Muscle of back (tissue), 13 donors: Measurements from ENCODE around the gene DUOXA1. TPM values are rescaled to one million over a fixed set of nuclear protein-coding genes. Genes with fewer than 3 reads are reported as not detected.

ENCODE experiments used
- DNase-seq, 3 donors: peaks; one replicate each; pipeline versions ENCODE4 v3.0.0 to v3.0.0-alpha.2; 2013
- long read RNA-seq, 9 donors: transcript quantifications; one replicate each; lab custom pipeline, GENCODE V29; 2026
- polyA plus RNA-seq, 10 donors: library from polyadenylated mRNA; unstranded; fragments of 120-200 nt; gene quantifications; one replicate each; pipeline ENCODE4 v1.2.1, GENCODE V29; 2013; ENCODE audit not compliant: insufficient read length in 10 of 10

Gene DUOXA1, protein sequence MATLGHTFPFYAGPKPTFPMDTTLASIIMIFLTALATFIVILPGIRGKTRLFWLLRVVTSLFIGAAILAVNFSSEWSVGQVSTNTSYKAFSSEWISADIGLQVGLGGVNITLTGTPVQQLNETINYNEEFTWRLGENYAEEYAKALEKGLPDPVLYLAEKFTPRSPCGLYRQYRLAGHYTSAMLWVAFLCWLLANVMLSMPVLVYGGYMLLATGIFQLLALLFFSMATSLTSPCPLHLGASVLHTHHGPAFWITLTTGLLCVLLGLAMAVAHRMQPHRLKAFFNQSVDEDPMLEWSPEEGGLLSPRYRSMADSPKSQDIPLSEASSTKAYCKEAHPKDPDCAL
- polyA plus RNA-seq: 1 to 10 TPM in 2 of 10 donors, under 1 TPM in 2, not detected in 6; 0.12 to 3.5 (median 1.6) TPM
- long read RNA-seq, donor 1: 0 reads
- long read RNA-seq, donor 2: 0 reads
- long read RNA-seq, donor 3: 0 reads
- long read RNA-seq, donor 4: 0 reads
- long read RNA-seq, donor 5: 0 reads
- long read RNA-seq, donor 6: 0 reads
- long read RNA-seq, donor 7: 0 reads
- long read RNA-seq, donor 8: 0 reads
- long read RNA-seq, donor 9: 0 reads

DNA sequence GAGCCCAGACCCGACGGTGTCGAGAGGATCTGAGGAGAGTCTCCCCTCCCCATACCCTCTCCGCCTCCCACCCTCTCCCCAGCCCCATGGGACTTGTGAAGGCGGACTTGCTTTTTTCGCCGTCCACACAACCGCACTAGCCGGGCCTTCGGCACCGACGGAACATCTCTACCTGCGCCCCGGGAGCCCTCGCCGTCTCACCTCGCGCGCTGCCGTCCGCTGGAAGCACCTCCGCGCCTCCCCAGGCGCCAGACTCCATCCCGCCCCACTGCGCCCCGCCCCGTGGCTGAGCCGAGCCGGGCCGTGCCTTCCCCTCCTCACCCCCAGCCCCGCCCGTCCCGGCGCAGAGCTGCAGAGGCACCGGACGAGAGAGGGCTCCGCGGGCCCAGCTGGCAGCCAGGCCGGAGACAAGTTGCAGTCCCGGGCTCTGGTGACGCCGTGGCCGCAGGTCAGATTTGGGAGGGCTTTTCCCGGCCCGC is at the start of gene DUOXA1, which contains the start of gene DUOX1:
DUOXA1 (minus strand) TSS at position 229 of the 479 bp plus-strand sequence. CDS start 6,865 bp downstream, outside the sequence.
DUOX1 (plus strand) TSS at position 344 of the 479 bp plus-strand sequence. CDS start 1,973 bp downstream, outside the sequence.
- DNase-seq: peak in 1 of 3 donors; percentile 25

GRCh38 chr15:45177285-45177684 is 47.6 kb upstream of the DUOXA1 start:
- no peak for DNase-seq

DNA sequence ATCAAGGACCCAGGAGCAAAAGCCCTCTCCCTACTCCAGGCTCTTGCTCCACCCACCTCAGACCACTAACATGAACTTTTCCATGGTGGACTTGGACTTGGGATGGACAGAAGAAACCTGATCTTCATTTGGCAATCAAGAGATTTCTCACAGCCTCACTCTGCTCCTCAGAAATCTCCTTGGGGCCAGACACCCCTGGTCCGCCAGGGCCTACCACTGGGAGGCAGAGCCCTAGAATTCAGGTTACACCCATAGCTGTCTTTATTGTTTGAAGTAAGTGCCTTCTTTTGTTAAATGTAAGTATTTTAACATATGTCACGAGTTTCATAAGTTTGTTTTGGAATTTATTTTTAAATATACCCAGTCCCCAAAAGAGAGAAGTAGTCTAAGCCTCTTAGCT is 44.9 kb upstream of the DUOXA1 start:
- DNase-seq: no peak

GRCh38 chr15:45174069-45174468 is 44.4 kb upstream of the DUOXA1 start:
- DNase-seq: no peak

- no peak for DNase-seq
Observed at GRCh38 chr15:45171912-45172311, 42.2 kb upstream of the DUOXA1 start.

GRCh38 chr15:45169608-45170480 is 40.2 kb upstream of the DUOXA1 start:
- DNase-seq: no peak

DNA sequence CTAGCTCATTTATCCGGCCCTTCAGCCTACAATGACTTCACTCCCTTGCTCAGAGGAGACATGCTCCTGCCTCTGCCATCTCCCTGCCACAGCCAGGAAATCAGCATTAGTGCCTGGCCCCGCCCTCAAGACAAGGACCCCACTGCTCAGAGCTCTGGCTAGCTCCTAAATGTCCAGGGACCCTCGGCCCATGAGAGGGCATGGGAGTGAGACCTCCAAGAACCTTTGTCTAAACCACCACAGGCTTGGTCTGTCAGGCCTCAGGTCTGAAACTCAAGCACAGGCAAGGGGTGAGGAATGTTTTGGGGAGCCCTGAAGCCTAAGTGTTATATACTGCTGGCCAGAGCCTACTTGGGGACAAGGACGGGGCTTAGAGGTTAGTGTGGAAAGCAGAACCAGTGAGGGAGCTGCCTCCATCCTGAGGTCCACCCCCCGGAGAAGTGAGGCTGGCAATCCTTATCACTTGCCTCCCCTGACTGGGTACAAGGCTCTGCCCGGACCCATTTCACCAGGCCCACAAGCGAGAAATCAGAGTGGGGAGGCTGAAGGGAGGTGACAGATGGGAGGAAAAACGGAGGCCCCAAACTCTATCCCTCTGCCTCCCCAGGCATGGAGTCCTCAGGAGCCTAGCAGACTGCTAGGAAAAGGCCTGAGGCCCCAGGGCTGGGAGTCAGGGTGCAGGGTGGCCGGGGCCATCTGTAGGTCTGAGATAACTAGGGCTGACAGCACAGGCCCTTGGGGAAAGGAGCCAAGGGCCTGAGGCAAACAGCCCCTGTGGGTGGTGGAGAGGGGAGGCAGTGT is 39.3 kb upstream of the DUOXA1 start:
- DNase-seq: no peak

DNA sequence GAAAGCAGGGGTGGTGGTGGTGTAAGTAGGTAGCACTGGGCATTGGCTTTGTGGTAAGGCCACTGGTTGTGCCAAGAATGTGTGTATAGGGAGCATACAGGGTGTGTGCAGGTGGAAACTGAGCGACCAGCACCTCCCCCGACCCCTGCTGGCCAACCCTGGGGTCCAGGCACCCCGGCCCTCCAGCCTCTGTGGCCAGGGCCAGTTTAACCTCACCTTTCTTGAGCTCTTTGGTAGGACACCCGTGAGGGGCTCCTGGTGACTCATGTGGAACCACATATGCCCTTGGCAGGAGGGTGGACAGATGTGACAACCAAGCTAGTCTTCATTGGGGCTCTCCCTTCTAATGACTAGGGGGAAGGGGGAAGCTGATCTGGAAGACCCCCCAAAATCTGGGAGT is 38.6 kb upstream of the DUOXA1 start:
- no peak for DNase-seq

DNA sequence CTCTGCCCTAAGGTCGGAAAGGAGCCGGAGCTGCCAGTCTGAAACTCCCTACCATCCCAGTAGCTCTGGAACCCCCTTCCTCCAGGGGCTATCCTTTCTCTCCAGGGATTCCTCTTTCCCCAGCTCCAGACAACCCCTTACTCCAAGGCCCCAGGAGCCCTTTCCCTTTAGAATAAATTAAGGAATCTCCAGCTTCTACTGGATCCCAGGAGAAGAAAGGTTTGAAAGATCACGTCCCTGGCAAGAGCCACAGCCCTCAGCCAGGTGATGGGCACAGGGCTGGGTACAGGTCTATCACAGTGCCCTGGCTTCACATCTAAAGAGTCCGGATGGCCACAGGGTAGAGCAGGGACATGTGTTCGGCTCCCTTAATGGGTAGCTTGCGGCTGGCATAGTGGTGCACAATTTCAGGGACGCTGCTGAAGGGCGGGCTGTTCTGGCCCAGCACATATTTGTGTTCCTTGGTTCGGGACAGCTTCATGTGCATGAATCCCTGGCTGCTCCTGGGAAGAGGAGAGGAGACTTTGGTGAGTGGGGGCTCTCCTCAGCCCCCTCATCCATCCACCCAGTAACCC is 38.0 kb upstream of the DUOXA1 start:
- no peak for DNase-seq

DNA sequence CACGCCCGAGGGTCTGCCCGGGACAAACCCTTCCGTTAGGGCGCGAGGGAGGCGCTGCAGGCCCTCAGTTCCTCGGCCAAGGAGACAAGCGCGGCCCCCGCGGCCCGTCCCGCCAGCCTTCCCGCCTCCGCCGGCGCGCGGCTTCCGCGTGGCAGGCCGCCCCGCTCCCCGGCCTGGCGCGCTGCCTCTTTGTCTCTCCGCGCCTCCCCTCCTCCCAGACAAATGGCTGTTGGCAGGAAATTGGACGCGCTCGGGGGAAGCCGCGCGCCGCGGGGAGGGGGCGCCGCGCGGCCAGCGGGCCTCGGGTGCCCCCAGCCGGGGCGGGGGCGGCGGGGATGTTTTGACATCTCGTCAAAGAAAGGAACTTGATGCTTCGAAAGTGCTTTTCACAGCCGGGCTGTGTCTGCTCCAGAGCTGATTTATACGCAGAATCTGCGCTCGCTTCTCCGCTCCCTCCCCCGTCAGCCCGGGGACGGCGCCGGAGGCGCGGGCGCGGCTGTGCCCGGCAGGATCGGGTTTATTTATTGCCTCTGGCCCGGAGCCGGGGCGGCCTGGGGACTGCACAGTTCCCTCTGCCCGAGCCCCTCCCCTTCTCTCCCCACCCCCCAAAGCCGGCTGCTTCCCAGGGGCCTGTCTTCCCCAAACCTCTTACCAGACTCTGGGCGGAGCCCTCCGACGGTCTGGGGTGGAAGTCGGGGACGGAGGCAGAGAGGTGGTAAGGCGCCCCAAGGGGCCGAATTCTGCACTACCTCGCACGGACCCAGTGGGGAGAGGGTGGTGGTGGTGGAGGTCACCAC is 37.4 kb upstream of the DUOXA1 start:
- DNase-seq: peak; percentile 79 to 94 (median 91)

DNA sequence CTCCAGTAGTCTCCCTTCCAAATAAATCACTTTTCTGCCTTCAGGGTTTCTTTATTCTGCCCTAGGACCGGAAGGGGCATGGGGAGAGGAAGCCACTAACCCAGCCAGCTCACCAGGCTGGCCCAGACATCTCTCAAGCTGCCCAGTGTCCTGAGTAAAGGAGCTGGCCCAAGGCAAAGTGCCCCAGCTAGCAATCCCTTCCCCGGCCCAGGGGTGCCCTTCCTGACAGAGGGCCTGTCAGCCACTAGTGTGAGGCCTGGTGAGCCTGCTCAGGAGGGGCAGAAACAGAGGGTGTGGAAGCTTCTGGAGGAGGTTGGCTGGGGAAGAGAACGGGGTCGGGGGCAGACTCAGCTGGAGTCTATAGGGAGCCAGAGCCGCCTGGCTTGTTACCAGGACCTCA is 35.9 kb upstream of the DUOXA1 start:
- no peak for DNase-seq

DNA sequence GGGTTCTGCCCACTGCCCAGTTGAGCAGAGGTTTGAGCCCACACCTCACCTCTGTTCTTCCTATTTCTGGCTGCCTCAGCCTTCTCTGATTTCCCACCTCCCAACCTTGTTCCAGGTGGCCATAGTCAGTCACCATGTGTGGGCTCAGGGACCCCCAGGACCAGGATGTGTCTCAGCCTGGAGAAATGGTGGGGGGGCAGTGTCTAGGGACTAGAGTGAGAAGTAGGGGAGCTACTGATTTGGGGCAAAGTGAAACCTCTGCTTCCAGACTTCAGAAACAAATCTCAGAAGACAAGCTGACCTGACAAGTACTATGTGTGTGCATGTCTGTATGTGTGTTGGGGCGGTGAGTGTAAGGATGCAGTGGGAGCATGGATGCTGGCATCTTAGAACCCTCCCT is 35.2 kb upstream of the DUOXA1 start:
- DNase-seq: no peak

GRCh38 chr15:45163508-45163856 is 33.8 kb upstream of the DUOXA1 start:
- no peak for DNase-seq

DNA sequence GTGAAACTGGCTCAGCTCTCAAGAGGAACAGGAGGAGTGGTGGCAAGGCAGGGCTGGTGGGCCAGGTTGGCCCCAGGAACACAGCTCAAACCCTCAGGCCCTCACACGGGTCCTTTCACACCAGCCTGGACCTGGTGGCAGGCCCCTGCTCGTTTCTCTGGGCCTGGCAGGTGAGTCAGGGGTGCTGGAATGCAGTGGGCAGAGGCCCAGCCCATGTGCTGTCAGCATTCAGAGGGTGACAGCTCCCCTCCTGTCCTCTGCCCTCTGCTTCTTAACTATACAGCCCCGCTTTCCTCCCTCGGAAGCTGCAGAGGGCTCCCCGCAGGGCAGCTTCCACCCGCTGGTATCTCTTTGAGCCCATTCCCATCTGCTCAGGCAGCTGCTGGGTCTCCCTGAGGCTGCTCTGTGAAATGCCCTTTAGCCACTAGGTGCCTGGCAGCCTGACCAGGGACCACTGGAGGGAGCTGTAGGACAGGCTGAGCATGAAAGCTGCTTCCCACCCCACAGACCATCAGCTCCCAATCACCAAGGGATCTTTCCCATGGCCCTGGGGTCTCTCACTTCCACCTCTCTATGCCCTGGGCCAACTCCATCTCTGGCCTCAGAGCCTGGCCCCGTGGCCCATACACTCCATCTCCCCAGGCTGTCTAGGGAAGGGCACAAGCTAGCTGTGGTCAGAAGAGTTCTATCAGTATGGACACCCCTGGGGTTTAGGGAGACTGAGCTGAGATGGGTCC is 33.3 kb upstream of the DUOXA1 start:
- DNase-seq: peak; percentile 67 to 86 (median 73)

DNA sequence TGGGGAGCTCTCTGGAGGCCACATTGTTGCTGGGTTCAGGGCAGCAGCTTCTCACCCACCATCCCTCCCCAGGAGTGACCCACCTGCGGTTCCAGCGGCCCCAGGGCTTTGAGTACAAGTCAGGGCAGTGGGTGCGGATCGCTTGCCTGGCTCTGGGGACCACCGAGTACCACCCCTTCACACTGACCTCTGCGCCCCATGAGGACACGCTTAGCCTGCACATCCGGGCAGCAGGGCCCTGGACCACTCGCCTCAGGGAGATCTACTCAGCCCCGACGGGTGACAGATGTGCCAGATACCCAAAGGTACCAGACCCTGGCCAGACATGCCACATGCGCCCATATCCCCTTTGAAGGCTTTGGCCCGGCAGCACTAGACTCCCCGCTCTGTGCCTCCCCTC is 32.0 kb upstream of the DUOXA1 start:
- no peak for DNase-seq

- DNase-seq: peak in 2 of 3 donors; percentile 24 to 40
Observed at GRCh38 chr15:45157974-45158373, 28.3 kb upstream of the DUOXA1 start.

DNA sequence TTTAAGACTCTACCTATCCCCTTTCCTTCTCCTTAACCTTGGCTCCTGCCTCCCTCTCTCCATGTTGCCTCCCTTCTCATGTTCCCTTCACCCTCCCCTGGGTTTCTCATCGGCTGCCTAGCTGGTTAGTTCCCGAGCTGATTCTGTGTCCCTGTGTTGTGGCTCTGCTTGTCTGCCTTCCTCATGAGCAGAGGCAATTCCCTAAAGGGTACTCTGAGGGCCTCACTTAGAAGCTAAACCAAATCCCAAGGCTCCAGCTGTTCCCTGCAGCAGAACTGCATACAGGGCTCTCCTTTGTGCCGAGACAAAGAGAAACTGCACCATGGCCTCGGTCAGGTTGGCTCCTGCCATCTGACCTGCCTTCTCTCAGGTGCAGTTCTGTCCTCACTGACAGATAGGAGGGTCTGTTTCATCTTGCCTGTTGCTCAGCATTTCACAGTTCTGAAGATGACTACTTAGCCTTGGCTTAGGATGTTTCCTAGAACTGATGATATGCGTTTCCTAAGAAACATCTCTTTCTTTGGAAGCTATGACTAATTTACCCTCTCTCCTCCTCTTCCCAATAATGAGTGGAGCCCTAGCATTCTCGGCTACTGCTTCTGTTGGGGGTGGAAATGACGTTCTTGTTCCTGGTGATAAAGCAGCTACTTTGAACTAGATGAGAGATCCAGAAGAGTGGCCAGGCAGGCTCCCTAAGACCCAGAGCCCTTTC is 27.2 kb upstream of the DUOXA1 start:
- peak in 1 of 3 donors; percentile 42 for DNase-seq

GRCh38 chr15:45155739-45156138 is 26.1 kb upstream of the DUOXA1 start:
- no peak for DNase-seq
